Ovary (tissue), 10 donors: ENCODE measurements around the gene RUFY3. TPM values are rescaled to one million over a fixed set of nuclear protein-coding genes. Genes with fewer than 3 reads are reported as not detected.

Source experiments
- DNase-seq, 5 donors: peaks; one replicate each; pipeline ENCODE4 v3.0.0-alpha.2; 2019 to 2020
- H3K27ac ChIP-seq, 2 donors: fragments of 200-600 bp; one replicate each; pipeline versions ENCODE4 v1.5.1 to v1.8.0; 2019 to 2022
- H3K27me3 ChIP-seq: fragments of 200-600 bp; one replicate; pipeline ENCODE4 v1.8.0; 2022
- H3K36me3 ChIP-seq: fragments of 200-600 bp; sonication (generic); one replicate; pipeline ENCODE4 v1.5.1; 2019
- H3K4me1 ChIP-seq: one replicate; pipeline ENCODE4 v1.8.1; 2013; ENCODE audit warnings: mild to moderate bottlenecking, moderate library complexity; ENCODE audit not compliant: insufficient read depth
- H3K4me3 ChIP-seq: fragments of 200-600 bp; sonication (generic); one replicate; pipeline ENCODE4 v1.5.1; 2017
- H3K9me3 ChIP-seq, 2 donors: fragments of 200-600 bp in 1 of 2; sonication (generic) in 1 of 2; one replicate each; pipeline versions ENCODE4 v1.5.1 to v1.8.1; 2013 to 2019; ENCODE audit warnings: mild to moderate bottlenecking in 1 of 2, moderate library complexity in 1 of 2
- EP300 ChIP-seq: sonication (generic); formaldehyde crosslinking; IDR thresholded peaks from one replicate; pipeline ENCODE4 v1.6.1; 2017; ENCODE audit warnings: antibody characterized with exemption
- POLR2A ChIP-seq: fragments of 450-650 bp; IDR thresholded peaks from one replicate; pipeline ENCODE4 v1.6.1; 2017; ENCODE audit warnings: antibody characterized with exemption, mild to moderate bottlenecking, moderate library complexity
- WGBS, 3 donors: extraction: QIAGEN DNeasy Blood & Tissue Kit in 1 of 3; methylation state at CpG; one replicate each; pipeline versions ENCODE4 v1.1.5 to v1.1.7; 2013 to 2017; 5-methylcytosine and 5-hydroxymethylcytosine counted together
- intact Hi-C, 4 donors: fragments of 100-400 bp; cut with DNase I; formaldehyde crosslinking; loops; one replicate each; pipeline versions ENCODE4 v1.11.0 to v1.15.1; 2022 to 2023
- long read RNA-seq, 3 donors: library from polyadenylated mRNA in 2 of 3; unstranded in 2 of 3; transcript quantifications; one replicate each; pipeline ENCODE4 v2.0.0 and lab custom pipeline, GENCODE V29; 2021 to 2026
- polyA plus RNA-seq, 2 donors: library from polyadenylated mRNA; stranded (reverse); fragments of 200-250 nt in 1 of 2; fragments of 350-450 nt in 1 of 2; fragmentation: Illumina TruSeq in 1 of 2; extraction: RNeasy Lipid Tissue Mini Kit (QIAGEN cat#74804) in 1 of 2; gene quantifications; one replicate each; pipeline ENCODE4 v1.2.3, GENCODE V29; 2013 to 2014
- total RNA-seq, 7 donors: library from RNA; depleted of rRNA in 2 of 7; stranded (reverse); fragments of >200 nt in 2 of 7; fragmentation: NEBNext Ultra II Directional in 3 of 7; extraction: Animal tissue kit (Norgen Biotek cat#: 25700) in 3 of 7; gene quantifications; one replicate each; pipeline versions ENCODE4 v1.1.0 to v1.2.4, GENCODE V29; 2016 to 2023
- TF ChIP-seq, protein P1 (sequence below), 3 donors: fragments of 450-650 bp in 2 of 3; fragments of 200-600 bp in 1 of 3; IDR thresholded peaks; one replicate each; pipeline versions ENCODE4 v1.5.1 to v1.8.0; 2016 to 2022; ENCODE audit warnings: antibody characterized with exemption in 3 of 3, mild to moderate bottlenecking in 1 of 3
- donor health status: DM: no; HTN: no; CAD: no; lungs with moderate emphysema.
- donor health status: DM: no; HTN: no; CAD: no.
- donor health status: Bipolar disorder and iron deficiency.
- donor health status: DM: yes; HTN: yes; CAD: no.
- donor health status: DM: no; HTN: no; CAD: no.
- donor health status: DM: yes; HTN: yes; CAD: no.

Gene RUFY3, protein sequence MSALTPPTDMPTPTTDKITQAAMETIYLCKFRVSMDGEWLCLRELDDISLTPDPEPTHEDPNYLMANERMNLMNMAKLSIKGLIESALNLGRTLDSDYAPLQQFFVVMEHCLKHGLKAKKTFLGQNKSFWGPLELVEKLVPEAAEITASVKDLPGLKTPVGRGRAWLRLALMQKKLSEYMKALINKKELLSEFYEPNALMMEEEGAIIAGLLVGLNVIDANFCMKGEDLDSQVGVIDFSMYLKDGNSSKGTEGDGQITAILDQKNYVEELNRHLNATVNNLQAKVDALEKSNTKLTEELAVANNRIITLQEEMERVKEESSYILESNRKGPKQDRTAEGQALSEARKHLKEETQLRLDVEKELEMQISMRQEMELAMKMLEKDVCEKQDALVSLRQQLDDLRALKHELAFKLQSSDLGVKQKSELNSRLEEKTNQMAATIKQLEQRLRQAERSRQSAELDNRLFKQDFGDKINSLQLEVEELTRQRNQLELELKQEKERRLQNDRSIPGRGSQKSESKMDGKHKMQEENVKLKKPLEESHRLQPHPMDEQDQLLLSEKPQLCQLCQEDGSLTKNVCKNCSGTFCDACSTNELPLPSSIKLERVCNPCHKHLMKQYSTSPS
- total RNA-seq: 10 to 100 TPM; 52.8 to 84.0 (median 73.9) TPM
- polyA plus RNA-seq: 10 to 100 TPM; 35.2 to 52.5 TPM
- long read RNA-seq, donor 1, partial matches to known transcripts: 38 of 61 reads
- long read RNA-seq, donor 1, other reads (novel, unspliced or antisense): 22 of 61 reads
- long read RNA-seq, donor 2, partial matches to known transcripts: 31 of 121 reads
- long read RNA-seq, donor 2, other reads (novel, unspliced or antisense): 83 of 121 reads
- long read RNA-seq, donor 3, transcript RUFY3-202 (18 exons, 3,098 nt): minor isoform, 5 of 35 reads
- long read RNA-seq, donor 3, transcript RUFY3-203 (12 exons, 2,143 nt): major isoform, 6 of 35 reads
- long read RNA-seq, donor 3, partial matches to known transcripts: 1 of 35 reads
- long read RNA-seq, donor 3, other reads (novel, unspliced or antisense): 22 of 35 reads

DNA sequence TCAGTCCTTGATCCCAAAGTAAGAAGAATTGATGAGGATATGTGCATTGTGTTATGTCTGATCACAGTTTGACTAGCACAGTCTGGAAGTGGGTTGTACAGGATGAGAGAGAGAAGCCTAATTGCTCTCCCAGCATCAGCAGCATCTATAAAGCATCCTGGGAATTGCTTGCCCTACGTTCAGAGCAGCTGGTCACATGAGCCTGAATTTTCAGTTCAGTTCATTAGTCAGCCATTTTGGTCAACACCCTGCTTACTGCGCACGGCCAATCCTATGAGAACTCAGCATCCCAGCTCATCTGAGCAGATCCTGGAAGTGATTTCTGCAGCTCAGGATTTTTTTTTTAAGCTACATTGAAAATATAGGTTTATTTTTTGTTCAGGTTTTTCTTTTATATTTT, at the start of gene RUFY3:
Gene RUFY3, plus strand, starts transcription at position 218 of the 400 bp plus-strand sequence. CDS start 610 bp downstream, outside the sequence.
- no peaks in the 10 kb centered on the region for H3K27me3 ChIP-seq

GRCh38 chr4:70674191-70674590, 47.6 kb upstream of the RUFY3 start:
- TF ChIP-seq EP300: no peak
- TF ChIP-seq, protein P1, sequence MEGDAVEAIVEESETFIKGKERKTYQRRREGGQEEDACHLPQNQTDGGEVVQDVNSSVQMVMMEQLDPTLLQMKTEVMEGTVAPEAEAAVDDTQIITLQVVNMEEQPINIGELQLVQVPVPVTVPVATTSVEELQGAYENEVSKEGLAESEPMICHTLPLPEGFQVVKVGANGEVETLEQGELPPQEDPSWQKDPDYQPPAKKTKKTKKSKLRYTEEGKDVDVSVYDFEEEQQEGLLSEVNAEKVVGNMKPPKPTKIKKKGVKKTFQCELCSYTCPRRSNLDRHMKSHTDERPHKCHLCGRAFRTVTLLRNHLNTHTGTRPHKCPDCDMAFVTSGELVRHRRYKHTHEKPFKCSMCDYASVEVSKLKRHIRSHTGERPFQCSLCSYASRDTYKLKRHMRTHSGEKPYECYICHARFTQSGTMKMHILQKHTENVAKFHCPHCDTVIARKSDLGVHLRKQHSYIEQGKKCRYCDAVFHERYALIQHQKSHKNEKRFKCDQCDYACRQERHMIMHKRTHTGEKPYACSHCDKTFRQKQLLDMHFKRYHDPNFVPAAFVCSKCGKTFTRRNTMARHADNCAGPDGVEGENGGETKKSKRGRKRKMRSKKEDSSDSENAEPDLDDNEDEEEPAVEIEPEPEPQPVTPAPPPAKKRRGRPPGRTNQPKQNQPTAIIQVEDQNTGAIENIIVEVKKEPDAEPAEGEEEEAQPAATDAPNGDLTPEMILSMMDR (IDR thresholded peaks at IDR 0.05): no peak
- no peak for TF ChIP-seq POLR2A
- DNase-seq: no peak
- H3K4me1 ChIP-seq: no peaks in the 10 kb centered on the region
- no peaks in the 10 kb centered on the region for H3K27me3 ChIP-seq
- intact Hi-C loops: no loop called here
- H3K36me3 ChIP-seq: no peaks in the 10 kb centered on the region
- H3K9me3 ChIP-seq: no peaks in the 10 kb centered on the region
- no peak overlapping the region for H3K4me3 ChIP-seq
- no peak overlapping the region for H3K27ac ChIP-seq

More for the DNA sequence above, at the start of gene RUFY3:
- Histone ChIP-seq H3K9me3 (no peaks in the 10 kb centered on the region), H3K4me3 (peak within 1 kb of the TSS; percentile 49), H3K36me3 (no peaks in the 10 kb centered on the region), H3K27ac (peak within 1 kb of the TSS in 1 of 2 donors; percentile 66), H3K4me1 (peaks cover 7% of the 10 kb centered on the region)
- intact Hi-C loops: no loop called here
- TF ChIP-seq, protein P1 (IDR thresholded peaks at IDR 0.05): no peak
- TF ChIP-seq EP300 (no peak), POLR2A (no peak)
- 6 to 15% (median 7%) methylated on average over 3 of the region's 3 CpGs for WGBS, 3 donors
- peak; percentile 49 to 61 (median 55) for DNase-seq

GRCh38 chr4:70674731-70675130, 47.0 kb upstream of the RUFY3 start:
- H3K4me3 ChIP-seq: no peak overlapping the region
- no peaks in the 10 kb centered on the region for H3K36me3 ChIP-seq
- 23 to 42% (median 27%) methylated on average over 1 of the region's 1 CpG for WGBS, 3 donors
- H3K27ac ChIP-seq: no peak overlapping the region
- intact Hi-C loops: no loop called here
- no peaks in the 10 kb centered on the region for H3K9me3 ChIP-seq
- H3K27me3 ChIP-seq: no peaks in the 10 kb centered on the region
- TF ChIP-seq EP300: no peak
- TF ChIP-seq, protein P1 (IDR thresholded peaks at IDR 0.05): no peak
- DNase-seq: no peak
- H3K4me1 ChIP-seq: no peaks in the 10 kb centered on the region

DNA sequence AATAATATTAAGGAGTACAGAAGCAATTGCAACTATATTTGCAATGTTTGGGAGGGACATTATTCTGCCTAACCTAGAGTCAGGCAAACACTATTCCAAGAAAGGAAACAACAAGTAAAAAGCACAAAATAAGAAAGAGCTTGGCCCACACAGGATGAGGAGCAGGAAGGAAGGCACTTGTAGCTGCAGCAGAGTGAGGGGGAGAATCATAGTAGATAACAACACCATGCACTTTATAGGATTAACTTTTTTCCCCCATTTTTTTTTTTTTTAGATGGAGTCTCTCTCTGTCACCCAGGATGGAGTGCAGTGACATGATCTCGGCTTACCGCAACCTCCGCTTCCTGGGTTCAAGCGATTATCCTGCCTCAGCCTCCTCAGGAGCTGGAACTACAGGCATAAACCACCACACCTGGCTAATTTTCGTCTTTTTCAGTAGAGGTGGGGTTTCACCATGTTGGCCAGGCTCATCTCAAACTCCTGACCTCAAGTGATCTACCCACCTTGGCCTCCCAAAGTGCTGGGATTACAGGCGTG, 45.1 kb upstream of the RUFY3 start:
- Histone ChIP-seq H3K36me3 (no peaks in the 10 kb centered on the region), H3K9me3 (no peaks in the 10 kb centered on the region), H3K4me1 (no peaks in the 10 kb centered on the region), H3K4me3 (no peak overlapping the region), H3K27me3 (no peaks in the 10 kb centered on the region), H3K27ac (no peak overlapping the region)
- TF ChIP-seq EP300 (no peak), POLR2A (no peak)
- TF ChIP-seq, protein P1 (IDR thresholded peaks at IDR 0.05): no peak
- 92 to 96% (median 95%) methylated on average over 6 of the region's 6 CpGs for whole genome bisulfite sequencing, 3 donors
- no peak for DNase-seq
- intact Hi-C loops: no loop called here
